T-helper 1 cell (primary cell): ENCODE measurements around the gene WDFY4.

Experiments used
- DNase-seq, 5 donors: peaks; one replicate each; pipeline ENCODE4 v3.0.0-alpha.2; 2012 to 2020

The WDFY4 gene

GRCh38 chr10:48818861-48819520 lies 134.3 kb downstream of the WDFY4 start:
- DNase-seq: no peak

- DNase-seq: no peak
Observed at GRCh38 chr10:48819783-48820182, 135.1 kb downstream of the WDFY4 start.

GRCh38 chr10:48820231-48820630 lies 135.6 kb downstream of the WDFY4 start:
- DNase-seq: no peak

- DNase-seq: no peak
Observed at GRCh38 chr10:48820699-48821098, 136.0 kb downstream of the WDFY4 start.

- DNase-seq: no peak
Observed at GRCh38 chr10:48821111-48821510, 136.4 kb downstream of the WDFY4 start.

GRCh38 chr10:48821692-48822091 lies 137.0 kb downstream of the WDFY4 start:
- DNase-seq: no peak

- no peak for DNase-seq
Observed at GRCh38 chr10:48833674-48834073, 149.0 kb downstream of the WDFY4 start.

GRCh38 chr10:48834189-48834965 lies 149.7 kb downstream of the WDFY4 start:
- DNase-seq: no peak

GRCh38 chr10:48835781-48836180 lies 151.1 kb downstream of the WDFY4 start:
- DNase-seq: no peak

GRCh38 chr10:48836605-48837004 lies 151.9 kb downstream of the WDFY4 start:
- no peak for DNase-seq

- DNase-seq: no peak
Observed at GRCh38 chr10:48838834-48839233, 154.2 kb downstream of the WDFY4 start.

- no peak for DNase-seq
Observed at GRCh38 chr10:48839809-48840679, 155.4 kb downstream of the WDFY4 start.

- no peak for DNase-seq
Observed at GRCh38 chr10:48842231-48842630, 157.6 kb downstream of the WDFY4 start.

GRCh38 chr10:48843198-48843597 lies 158.5 kb downstream of the WDFY4 start:
- DNase-seq: no peak

GRCh38 chr10:48844616-48845015 lies 159.9 kb downstream of the WDFY4 start:
- no peak for DNase-seq

GRCh38 chr10:48845512-48845911 lies 160.8 kb downstream of the WDFY4 start:
- DNase-seq: no peak

- DNase-seq: no peak
Observed at GRCh38 chr10:48847691-48848090, 163.0 kb downstream of the WDFY4 start.

GRCh38 chr10:48856855-48857254 lies 172.2 kb downstream of the WDFY4 start:
- no peak for DNase-seq

- no peak for DNase-seq
Observed at GRCh38 chr10:48872234-48872633, 187.6 kb downstream of the WDFY4 start.

GRCh38 chr10:48878091-48878490 lies 193.4 kb downstream of the WDFY4 start:
- no peak for DNase-seq

- no peak for DNase-seq
Observed at GRCh38 chr10:48879451-48879850, 194.8 kb downstream of the WDFY4 start.

GRCh38 chr10:48880016-48880705 lies 195.5 kb downstream of the WDFY4 start:
- no peak for DNase-seq

- no peak for DNase-seq
Observed at GRCh38 chr10:48881937-48882336, 197.3 kb downstream of the WDFY4 start.
